Peyer's patch (tissue), 4 donors: ENCODE measurements around the gene GYPB. TPM values are rescaled to one million over a fixed set of nuclear protein-coding genes. Genes with fewer than 3 reads are reported as not detected.
"Not testable (repeated sequence)": the region's sequence is repeated elsewhere in the genome, so short reads cannot be mapped to it uniquely, and the experiment has no call there.

Source experiments
- DNase-seq, 3 donors: peaks; one replicate each; pipeline ENCODE4 v3.0.0-alpha.2; 2017 to 2019
- H3K27ac ChIP-seq, 4 donors: fragments of 200-600 bp; sonication (generic); one replicate each; pipeline ENCODE4 v1.5.1; 2016 to 2019
- H3K27me3 ChIP-seq, 2 donors: fragments of 200-600 bp; sonication (generic); one replicate each; pipeline ENCODE4 v1.5.1; 2019
- H3K36me3 ChIP-seq, 3 donors: fragments of 200-600 bp; sonication (generic); one replicate each; pipeline ENCODE4 v1.5.1; 2016 to 2019
- H3K4me1 ChIP-seq, 4 donors: fragments of 200-600 bp; sonication (generic); one replicate each; pipeline ENCODE4 v1.5.1; 2016 to 2019
- H3K4me3 ChIP-seq, 4 donors: fragments of 200-600 bp; sonication (generic); 1 replicate in 3 of 4; 2 replicates in 1 of 4; pipeline ENCODE4 v1.5.1; 2016 to 2019; ENCODE audit warnings: mild to moderate bottlenecking in 1 of 4
- H3K9me3 ChIP-seq, 4 donors: fragments of 200-600 bp; sonication (generic); one replicate each; pipeline ENCODE4 v1.5.1; 2016 to 2019; ENCODE audit warnings: mild to moderate bottlenecking in 1 of 4
- POLR2A ChIP-seq, 2 donors: fragments of 450-650 bp; IDR thresholded peaks; one replicate each; pipeline ENCODE4 v1.5.1; 2017; ENCODE audit warnings: antibody characterized with exemption in 2 of 2, mild to moderate bottlenecking in 2 of 2, moderate library complexity in 2 of 2
- total RNA-seq, 4 donors: library from RNA; depleted of rRNA; stranded (reverse); fragments of >200 nt; gene quantifications; one replicate each; pipeline ENCODE4 v1.1.0, GENCODE V29; 2016
- TF ChIP-seq, protein P1 (sequence below), 6 experiments: fragments of 450-650 bp in 4 of 6; fragments of 200-600 bp in 2 of 6; sonication (generic) in 1 of 6; IDR thresholded peaks; one replicate each; pipeline ENCODE4 v1.5.1; 2017 to 2019; ENCODE audit warnings: antibody characterized with exemption in 6 of 6, mild to moderate bottlenecking in 3 of 6, moderate library complexity in 1 of 6

Gene GYPB
- total RNA-seq, 4 donors from 2014 or later, result not detected

DNA sequence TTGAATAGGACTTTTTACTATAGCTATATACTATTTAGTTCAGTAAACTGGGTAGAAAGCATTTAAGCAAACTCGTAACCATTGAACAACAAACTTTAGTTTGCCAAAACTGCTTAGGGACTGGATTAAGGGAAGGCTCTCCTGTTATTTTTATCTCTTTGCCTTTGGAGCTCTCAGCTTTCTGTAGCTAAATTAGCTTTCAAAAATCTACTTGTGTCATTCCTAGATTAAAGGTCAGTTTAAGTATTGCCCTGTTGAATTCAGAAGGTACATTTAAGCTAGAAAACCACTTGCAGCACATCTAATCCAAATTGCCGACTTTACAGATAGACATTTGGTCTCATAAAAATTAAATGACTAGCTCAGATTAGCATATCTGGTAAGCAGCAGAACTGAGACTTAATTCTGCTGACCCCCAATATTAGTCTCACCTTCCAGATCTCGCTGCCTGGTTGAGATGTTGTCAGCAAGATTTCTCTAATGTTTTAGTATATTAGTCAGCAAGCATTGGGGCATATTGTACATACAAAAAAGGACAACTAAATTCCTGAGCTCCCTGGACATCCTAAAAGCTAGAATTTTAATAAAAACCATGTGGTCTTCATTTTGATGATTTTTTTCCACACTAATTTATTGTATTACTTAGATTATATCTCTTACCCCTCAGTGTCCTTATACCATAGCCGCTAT lies 14.2 kb downstream of the GYPB start:
- H3K27me3 ChIP-seq, H3K4me1 ChIP-seq, DNase-seq, H3K36me3 ChIP-seq, H3K27ac ChIP-seq, H3K4me3 ChIP-seq, H3K9me3 ChIP-seq: not testable (repeated sequence)

DNA sequence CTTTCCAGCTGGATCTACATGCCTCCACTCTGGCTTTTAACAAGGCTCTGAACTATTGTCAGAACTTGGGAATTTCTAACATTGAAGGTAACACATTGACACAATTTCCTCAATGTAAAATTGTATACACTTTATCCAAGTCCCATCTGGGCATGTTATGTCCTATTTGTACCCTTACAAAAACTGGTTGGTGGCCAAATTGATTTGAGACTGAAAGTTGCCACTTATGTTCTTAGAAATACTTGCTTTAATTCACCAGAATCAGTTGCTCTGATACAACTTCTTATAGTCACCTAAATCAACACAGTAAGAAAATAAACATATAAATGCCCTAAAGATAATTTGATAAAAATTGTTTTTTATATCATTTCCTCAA lies 15.3 kb downstream of the GYPB start:
- H3K4me1 ChIP-seq, H3K36me3 ChIP-seq, H3K9me3 ChIP-seq, DNase-seq, H3K27ac ChIP-seq, H3K4me3 ChIP-seq, H3K27me3 ChIP-seq: not testable (repeated sequence)

DNA sequence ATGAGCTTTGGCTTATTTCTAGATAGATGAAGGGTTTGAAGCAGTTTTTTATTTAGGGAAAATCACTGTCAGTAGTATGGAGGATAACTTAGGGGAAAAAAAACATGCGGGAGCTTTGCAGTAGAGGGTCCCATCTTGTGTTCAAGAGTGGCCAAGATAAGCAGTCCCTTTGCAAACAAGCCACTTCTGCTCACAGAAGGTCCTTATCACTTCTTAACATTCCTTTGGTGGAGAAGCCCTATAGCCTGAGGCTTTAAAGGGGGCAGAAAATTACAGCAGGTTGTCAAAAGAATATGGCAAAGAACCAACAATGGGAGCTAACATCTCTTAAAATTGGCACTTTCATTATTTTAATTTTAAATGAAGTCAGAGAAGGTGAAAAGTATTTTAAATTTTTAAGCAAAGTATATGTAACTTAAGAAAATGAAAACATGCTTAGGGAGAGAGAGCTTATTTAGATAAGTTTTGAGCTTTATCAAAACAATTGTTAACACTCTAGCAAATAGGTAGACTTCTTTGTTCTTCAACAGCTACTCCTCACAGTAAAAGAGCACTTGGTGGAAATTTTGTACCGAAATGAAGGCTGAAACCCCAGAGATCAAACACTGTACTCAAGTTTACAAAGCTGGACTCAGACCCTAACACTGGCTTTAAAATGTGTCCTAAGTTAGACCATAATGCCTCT lies 15.8 kb downstream of the GYPB start:
- H3K27ac ChIP-seq, H3K4me1 ChIP-seq, H3K36me3 ChIP-seq, H3K9me3 ChIP-seq, DNase-seq, H3K27me3 ChIP-seq, H3K4me3 ChIP-seq: not testable (repeated sequence)

DNA sequence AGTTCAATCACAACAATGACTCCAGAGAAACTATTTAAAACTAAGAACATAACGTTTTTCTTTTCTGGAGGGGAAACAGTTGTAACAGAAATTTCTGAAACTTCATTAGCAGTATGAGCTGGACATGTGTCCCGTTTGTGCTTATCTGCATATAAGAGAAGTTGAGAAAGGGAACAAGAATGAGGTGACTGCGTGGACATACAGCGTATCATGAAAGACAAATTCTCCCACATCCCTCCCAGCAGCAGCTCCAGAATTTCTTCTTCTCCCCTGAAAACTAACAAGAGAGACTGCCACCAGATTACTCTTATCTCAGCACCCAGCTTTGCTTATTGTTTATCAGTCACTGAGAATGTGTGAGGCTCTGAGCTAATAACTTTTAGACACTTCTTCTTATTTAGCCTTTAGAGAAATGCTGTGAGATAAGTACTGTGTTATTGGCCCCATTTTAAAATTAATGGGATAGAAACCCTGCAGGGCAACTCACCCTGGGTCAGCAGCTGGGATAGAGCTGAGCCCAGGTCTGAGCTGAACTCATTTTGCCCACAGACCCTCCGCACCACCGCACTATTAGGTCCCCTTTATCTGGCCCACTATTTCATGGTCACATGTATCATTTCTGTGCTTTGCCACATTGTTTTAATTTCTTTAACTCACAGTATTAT lies 18.7 kb downstream of the GYPB start:
- H3K4me3 ChIP-seq, H3K4me1 ChIP-seq, H3K27ac ChIP-seq, DNase-seq, H3K27me3 ChIP-seq, H3K36me3 ChIP-seq, H3K9me3 ChIP-seq: not testable (repeated sequence)

DNA sequence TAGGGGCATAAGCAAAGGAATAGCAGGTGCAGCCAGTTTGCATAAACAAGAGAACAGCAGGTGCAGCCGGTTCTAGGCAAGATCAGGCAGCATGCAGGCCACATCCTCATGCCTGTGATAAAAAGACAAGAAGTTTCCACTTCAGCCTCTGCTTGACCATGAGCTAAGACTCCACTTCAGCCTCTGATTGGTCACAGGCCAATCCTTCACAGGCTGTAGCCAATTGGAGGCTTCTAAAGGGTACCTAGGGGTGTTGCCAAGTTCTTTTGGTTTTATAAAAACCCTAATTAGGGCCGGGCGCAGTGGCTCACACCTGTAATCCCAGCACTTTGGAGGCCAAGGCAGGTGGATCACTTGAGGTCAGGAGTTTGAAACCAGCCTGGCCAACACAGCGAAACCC lies 23.0 kb downstream of the GYPB start:
- not testable (repeated sequence) for DNase-seq, H3K27me3 ChIP-seq, H3K27ac ChIP-seq, H3K4me1 ChIP-seq, H3K9me3 ChIP-seq, H3K4me3 ChIP-seq, H3K36me3 ChIP-seq

DNA sequence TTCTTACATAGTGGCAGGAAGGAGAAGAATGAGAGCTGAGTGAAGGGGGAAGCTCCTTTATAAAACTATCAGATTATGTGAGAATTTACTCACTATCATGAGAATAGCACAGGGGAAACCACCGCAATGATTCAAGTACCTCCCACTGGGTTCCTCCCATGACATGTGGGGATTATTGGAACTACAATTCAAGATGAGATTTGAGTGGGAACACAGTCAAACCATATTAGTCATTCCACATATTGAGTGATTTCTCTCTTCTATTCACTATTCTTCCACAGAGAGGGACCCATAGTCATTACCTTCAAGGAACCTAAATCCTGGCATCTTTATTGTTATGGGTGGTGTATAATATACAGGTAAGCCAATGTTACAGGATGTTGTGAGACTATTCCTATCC lies 27.4 kb downstream of the GYPB start:
- not testable (repeated sequence) for H3K4me3 ChIP-seq, H3K4me1 ChIP-seq, H3K9me3 ChIP-seq, DNase-seq, H3K27ac ChIP-seq, H3K27me3 ChIP-seq, H3K36me3 ChIP-seq

DNA sequence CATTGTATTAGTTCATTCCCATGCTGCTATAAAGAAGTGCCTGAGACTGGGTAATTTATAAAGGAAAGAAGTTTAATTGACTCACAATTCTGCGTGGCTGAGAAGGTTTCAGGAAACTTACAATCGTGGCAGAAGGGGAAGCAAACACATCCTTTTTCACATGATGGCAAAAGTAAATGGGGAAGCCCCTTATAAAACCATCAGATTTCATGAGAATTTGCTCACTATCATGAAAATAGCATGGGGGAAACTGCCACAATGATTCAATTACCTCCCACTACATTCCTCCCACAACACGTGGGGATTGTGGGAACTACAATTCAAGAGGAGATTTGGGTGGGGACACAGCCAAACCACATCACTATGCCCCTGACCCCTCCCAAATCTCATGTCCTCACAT lies 28.5 kb downstream of the GYPB start:
- H3K4me3 ChIP-seq, DNase-seq, H3K4me1 ChIP-seq, H3K9me3 ChIP-seq, H3K36me3 ChIP-seq, H3K27ac ChIP-seq, H3K27me3 ChIP-seq: not testable (repeated sequence)

DNA sequence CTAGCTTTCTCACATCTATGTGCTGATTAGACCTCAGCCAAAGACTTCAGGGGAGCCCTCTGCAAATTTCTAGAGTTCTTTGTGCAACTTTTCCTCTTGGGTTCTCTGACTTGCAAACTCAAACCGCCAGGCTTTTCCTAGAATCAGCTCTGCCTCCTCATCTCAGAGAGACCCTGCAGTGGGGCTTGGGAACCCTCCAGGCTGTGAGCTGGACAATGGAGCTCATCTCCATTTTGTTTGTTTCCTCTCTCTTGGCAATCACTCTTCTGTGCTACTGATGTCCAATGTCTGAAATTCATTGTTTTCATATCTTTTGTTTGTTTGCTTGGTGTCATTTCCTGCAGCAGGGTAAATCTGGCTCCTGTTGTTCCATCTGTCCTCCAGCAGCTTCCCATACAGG lies 33.0 kb downstream of the GYPB start:
- no peak for TF ChIP-seq POLR2A (IDR thresholded peaks at IDR 0.05)
- TF ChIP-seq, protein P1, sequence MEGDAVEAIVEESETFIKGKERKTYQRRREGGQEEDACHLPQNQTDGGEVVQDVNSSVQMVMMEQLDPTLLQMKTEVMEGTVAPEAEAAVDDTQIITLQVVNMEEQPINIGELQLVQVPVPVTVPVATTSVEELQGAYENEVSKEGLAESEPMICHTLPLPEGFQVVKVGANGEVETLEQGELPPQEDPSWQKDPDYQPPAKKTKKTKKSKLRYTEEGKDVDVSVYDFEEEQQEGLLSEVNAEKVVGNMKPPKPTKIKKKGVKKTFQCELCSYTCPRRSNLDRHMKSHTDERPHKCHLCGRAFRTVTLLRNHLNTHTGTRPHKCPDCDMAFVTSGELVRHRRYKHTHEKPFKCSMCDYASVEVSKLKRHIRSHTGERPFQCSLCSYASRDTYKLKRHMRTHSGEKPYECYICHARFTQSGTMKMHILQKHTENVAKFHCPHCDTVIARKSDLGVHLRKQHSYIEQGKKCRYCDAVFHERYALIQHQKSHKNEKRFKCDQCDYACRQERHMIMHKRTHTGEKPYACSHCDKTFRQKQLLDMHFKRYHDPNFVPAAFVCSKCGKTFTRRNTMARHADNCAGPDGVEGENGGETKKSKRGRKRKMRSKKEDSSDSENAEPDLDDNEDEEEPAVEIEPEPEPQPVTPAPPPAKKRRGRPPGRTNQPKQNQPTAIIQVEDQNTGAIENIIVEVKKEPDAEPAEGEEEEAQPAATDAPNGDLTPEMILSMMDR (IDR thresholded peaks at IDR 0.05), result no peak
- no peaks in the 10 kb centered on the region for H3K4me1 ChIP-seq

DNA sequence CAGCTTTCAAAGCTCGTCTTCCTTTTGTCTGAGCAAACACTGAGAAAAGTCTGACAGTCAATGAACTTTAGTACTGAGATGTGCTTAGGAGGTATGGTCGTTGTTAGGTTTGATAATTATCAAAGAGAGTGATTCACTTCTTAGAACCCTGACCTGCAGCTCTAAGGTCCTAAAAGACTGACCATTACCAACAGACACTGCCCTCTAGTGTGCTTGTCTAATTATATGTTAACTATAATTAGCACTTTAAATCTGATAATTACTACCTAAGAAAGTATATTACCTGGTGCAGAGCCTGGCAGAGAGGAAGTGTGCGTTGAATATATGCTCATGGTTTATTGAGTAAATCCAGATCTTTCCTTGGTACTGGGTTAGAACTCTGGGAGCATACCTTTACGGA lies 38.4 kb downstream of the GYPB start:
- H3K9me3 ChIP-seq, H3K36me3 ChIP-seq, H3K4me1 ChIP-seq, H3K27me3 ChIP-seq, DNase-seq, H3K27ac ChIP-seq, H3K4me3 ChIP-seq: not testable (repeated sequence)

More for the DNA sequence above, 33.0 kb downstream of the GYPB start:
- Histone ChIP-seq H3K4me3 (no peak overlapping the region), H3K9me3 (no peaks in the 10 kb centered on the region), H3K36me3 (no peaks in the 10 kb centered on the region), H3K27me3 (no peaks in the 10 kb centered on the region), H3K27ac (no peak overlapping the region)
- no peak for DNase-seq

DNA sequence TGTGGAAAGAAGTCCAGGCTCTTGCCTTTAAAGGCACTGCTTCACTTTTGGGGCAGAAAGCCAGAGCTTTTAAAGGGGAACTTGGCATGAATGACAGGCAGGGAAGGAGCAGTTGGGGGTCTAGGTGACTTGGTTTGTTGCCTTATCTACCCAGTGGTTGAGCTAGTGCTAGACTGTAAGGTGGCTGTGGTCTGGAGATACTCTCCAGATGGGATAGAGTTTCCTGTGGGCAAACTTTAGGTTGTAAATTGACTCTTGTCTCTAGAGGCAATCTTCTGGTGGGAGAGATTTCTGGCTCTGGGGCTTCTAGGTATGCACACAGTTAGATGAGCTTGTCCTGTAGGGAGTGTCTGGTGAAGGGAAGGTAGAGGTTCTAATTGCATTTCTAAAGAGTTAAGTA lies 43.7 kb downstream of the GYPB start:
- H3K27ac ChIP-seq, H3K27me3 ChIP-seq, H3K9me3 ChIP-seq, H3K4me3 ChIP-seq, DNase-seq, H3K36me3 ChIP-seq, H3K4me1 ChIP-seq: not testable (repeated sequence)

DNA sequence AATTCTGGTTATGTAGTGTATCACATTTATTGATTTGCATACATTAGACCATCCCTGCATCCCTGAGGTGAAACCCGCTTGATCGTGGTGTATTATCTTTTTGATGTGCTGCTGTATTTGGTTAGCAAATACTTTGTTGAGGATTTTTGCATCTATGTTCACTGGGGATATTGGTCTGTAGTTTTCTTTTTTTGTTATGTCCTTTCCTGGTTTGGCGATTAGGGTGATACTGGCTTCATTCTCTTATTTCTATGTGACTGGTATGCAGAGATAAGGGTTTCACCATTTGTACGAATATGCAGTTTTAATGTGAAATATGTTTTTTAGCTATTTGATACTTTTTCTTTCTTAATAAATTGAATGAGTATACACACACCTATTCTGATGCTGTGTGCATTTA lies 45.2 kb downstream of the GYPB start:
- H3K4me3 ChIP-seq, H3K9me3 ChIP-seq, H3K36me3 ChIP-seq, H3K4me1 ChIP-seq, H3K27me3 ChIP-seq, H3K27ac ChIP-seq, DNase-seq: not testable (repeated sequence)
